Left cardiac atrium (tissue), 4 donors: Measurements from ENCODE around the gene THAP8. TPM values are rescaled to one million over a fixed set of nuclear protein-coding genes. Genes with fewer than 3 reads are reported as not detected.

Source experiments
- ATAC-seq, 2 donors: fragments of 200-7000 bp; cut with Tn5 transposase; one replicate each; pipeline ENCODE4 v1.9.1; 2020; ENCODE audit warnings: mild to moderate bottlenecking in 2 of 2, moderate library complexity in 2 of 2
- DNase-seq: peaks from one replicate; pipeline ENCODE4 v3.0.0-alpha.2; 2020
- intact Hi-C, 2 donors: fragments of 100-400 bp; cut with DNase I; formaldehyde crosslinking; loops; one replicate each; pipeline versions ENCODE4 v1.14.1 to v1.15.1; 2022 to 2023
- long read RNA-seq: library from polyadenylated mRNA; unstranded; transcript quantifications from one replicate; pipeline ENCODE4 v2.0.0, GENCODE V29; 2021
- total RNA-seq, 2 donors: library from RNA; stranded (reverse); fragmentation: NEBNext Ultra II Directional; extraction: Animal tissue kit (Norgen Biotek cat#: 25700); gene quantifications; one replicate each; pipeline ENCODE4 v1.2.1, GENCODE V29; 2021
- donor health status: DM: no; HTN: yes; CAD: no.
- donor health status: DM: no; HTN: yes; CAD: no; lungs with severe emphysema.
- donor health status: DM: yes; HTN: yes; CAD: no.
- donor health status: Dilated cardiomyopathy.

THAP8 gene, protein sequence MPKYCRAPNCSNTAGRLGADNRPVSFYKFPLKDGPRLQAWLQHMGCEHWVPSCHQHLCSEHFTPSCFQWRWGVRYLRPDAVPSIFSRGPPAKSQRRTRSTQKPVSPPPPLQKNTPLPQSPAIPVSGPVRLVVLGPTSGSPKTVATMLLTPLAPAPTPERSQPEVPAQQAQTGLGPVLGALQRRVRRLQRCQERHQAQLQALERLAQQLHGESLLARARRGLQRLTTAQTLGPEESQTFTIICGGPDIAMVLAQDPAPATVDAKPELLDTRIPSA
- total RNA-seq: 1 to 10 TPM; 2.3 to 4.4 TPM
- long read RNA-seq, partial matches to known transcripts: 0 of 4 reads
- long read RNA-seq, other reads (novel, unspliced or antisense): 2 of 4 reads

DNA sequence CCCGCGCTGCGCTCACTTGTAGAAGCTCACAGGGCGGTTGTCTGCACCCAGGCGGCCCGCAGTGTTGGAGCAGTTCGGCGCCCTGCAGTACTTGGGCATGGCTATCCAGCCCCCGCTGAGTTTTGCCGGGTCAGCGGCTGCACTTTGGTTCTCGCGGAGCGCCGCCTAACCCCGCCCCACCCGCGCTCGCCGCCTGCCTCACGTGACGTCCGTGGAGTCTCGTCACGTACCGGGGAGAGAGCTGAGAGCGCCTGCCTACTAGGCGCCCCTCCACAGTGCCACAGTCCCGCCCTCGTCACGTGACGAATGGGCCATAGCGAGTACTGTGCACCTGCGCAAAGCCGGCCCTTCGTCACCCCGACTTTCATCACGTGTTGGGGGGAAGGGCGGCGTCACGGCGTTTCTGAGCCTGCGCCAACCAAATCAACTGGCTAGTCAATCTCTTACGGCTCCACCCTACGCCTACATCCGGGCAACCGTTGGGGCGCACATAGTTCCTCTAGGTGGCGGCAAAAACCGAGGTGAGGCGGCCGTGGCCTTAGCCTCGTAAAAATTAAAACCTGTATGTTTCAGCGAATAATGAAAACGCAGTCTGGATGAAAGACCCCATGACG, at the start of gene THAP8:
Gene THAP8 (minus strand): TSS at position 167 of the 614 bp plus-strand sequence. CDS start 68 bp downstream, at position 99.
- DNase-seq (peak; percentile 100), ATAC-seq (peak; percentile 97)
- intact Hi-C loops: loop anchor here in 1 of 2 donors (10.0 kb wide), 1 partner anchor 61 kb away; the partner anchor contains the start of genes OVOL3, POLR2I and TBCB

DNA sequence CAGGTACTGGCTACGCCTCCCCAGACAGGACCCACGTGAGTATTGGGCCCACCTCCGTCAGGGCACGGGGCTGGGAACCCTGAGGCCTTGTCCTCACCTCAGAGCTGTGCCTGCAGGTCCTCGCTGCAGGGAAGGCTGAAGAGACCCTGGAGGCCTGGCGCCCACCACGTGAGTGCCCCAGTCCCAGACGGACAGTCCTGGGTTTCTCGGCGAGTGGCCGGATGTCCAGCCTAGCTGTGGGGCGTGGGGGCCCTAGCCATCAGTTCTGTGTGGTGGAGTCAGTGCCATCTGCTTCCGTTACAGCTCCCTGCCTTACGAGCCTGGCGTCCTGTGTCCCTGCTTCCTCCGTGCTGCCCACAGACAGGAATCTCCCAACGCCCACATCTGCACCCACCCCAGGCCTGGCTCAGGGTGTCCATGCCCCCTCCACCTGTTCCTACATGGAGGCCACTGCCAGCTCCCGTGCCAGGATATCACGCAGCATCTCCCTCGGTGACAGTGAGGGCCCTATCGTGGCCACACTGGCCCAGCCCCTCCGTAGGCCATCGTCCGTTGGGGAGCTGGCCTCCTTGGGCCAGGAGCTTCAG, 49.0 kb upstream of the THAP8 start:
- intact Hi-C loops: no loop called here
- DNase-seq: no peak
- ATAC-seq: no peak

GRCh38 chr19:36101550-36102327, 47.7 kb upstream of the THAP8 start:
- intact Hi-C loops: no loop called here
- DNase-seq (no peak), ATAC-seq (no peak)

DNA sequence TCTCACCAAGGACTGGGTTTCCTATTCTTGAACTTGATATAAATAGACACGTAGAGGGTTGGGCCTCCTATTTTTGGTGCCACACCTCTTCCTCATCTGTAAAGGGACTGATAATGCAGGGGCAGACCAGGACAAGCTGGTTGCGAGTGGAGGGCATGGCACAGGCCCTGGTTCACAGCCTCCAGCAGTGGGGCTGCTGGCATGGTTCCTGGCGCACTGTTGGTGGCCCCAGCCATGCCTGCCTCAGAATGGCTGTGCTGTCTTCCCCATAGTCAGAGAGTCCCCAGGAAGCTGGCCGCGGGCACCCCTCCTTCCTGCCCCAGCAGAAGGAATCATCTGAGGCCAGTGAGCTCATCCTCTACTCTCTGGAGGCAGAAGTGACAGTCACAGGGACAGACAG, 46.4 kb upstream of the THAP8 start:
- intact Hi-C loops: no loop called here
- peak; percentile 52 for DNase-seq
- peak; percentile 87 to 88 for ATAC-seq

GRCh38 chr19:36099166-36099785, 45.2 kb upstream of the THAP8 start:
- peak; percentile 5 to 20 for ATAC-seq
- DNase-seq: no peak
- intact Hi-C loops: no loop called here

GRCh38 chr19:36097036-36097435, 43.0 kb upstream of the THAP8 start:
- intact Hi-C loops: no loop called here
- ATAC-seq (no peak), DNase-seq (no peak)

DNA sequence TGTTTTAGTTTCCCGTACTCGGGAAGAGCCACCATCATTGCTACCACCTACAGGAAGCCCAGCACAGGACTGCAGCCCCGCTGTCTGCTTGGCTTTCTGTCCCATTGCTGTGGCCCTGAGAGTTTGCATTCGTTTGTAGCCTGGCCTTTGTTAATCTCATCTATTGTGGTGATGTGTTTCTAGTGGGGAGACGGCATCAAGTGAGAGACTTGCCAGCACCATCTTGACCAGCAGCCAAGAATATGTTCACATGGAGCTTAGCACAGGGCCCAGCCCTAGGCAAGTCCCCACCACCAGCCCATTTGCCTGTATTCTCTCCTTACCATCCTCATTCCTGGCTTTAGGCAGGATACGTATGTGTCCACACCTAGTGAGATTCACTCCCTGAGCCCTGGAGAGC, 39.6 kb upstream of the THAP8 start:
- DNase-seq: no peak

DNA sequence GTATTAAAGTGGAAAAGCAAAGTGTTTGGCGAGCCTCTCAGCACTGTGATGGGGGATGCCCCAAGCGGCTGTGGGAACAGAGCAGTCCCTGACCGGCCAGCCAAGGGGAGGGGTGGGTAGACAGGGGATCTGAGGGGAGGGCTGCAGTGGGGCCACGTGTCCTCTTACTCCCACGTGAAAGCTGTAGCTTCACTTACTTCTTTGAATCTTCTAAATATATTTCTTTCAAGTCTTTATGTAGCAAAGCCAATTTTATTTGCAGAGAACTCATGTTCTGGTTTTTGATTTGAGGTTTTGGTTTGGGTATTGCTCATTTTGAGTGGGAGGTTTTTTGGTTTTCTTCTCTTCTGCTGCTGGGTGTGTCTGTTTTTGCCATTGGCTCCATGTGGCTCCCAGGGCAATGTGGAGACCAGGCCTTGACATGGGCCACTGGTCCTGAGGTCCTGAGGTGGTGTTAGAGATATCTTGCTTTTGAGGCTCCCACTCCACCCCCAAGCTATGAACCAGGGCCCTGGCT, 39.1 kb upstream of the THAP8 start:
- ATAC-seq (no peak), DNase-seq (no peak)
- intact Hi-C loops: no loop called here

More for the DNA sequence above, 39.6 kb upstream of the THAP8 start:
- ATAC-seq: peak; percentile 76 to 77
- intact Hi-C loops: no loop called here

DNA sequence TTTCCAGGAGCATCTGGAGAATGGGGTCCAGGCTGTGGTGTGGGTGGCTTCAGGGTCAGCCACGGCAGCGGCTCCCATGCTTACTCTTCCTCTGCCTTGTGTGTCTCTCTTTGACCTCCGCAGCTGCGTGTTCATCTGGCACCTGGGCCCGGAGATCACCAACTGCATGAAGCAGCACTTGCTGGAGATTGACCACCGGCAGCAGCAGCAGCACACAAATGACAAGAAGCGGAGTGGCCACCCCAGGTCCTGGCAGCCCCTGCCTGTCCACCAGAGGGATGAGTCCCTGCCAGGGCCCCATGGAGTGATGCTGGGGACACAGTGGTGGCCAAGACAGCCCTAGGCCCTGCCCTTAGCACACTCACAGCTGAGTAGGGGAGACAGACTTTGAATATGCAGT, 38.5 kb upstream of the THAP8 start:
- intact Hi-C loops: no loop called here

GRCh38 chr19:36090910-36091695, 37.0 kb upstream of the THAP8 start:
- ATAC-seq: no peak
- no peak for DNase-seq
- intact Hi-C loops: no loop called here

More for the DNA sequence above, 38.5 kb upstream of the THAP8 start:
- DNase-seq (no peak), ATAC-seq (no peak)

- DNase-seq (no peak), ATAC-seq (no peak)
- intact Hi-C loops: no loop called here
Observed at GRCh38 chr19:36089847-36090246, 35.8 kb upstream of the THAP8 start.

DNA sequence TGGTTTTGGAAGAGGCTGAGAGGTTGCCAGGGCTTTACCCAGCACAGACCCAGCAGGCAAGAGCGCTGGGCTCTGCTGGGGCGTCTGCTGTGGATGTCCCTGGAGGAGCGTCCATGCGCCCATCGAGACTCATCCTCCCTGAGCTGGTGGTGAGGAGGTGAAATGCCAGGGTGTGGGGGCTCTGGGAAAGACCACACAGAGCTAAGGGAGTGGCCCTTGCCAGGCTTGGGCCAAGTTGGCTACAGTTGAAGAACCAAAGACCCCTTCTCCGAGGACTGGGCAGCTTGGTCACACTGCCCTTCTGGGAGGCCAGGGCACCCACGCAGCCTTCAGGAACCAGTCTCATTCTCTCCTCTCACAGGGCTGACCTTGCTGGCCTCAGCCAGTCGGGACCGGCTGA, 32.2 kb upstream of the THAP8 start:
- ATAC-seq (no peak), DNase-seq (no peak)
- intact Hi-C loops: no loop called here

DNA sequence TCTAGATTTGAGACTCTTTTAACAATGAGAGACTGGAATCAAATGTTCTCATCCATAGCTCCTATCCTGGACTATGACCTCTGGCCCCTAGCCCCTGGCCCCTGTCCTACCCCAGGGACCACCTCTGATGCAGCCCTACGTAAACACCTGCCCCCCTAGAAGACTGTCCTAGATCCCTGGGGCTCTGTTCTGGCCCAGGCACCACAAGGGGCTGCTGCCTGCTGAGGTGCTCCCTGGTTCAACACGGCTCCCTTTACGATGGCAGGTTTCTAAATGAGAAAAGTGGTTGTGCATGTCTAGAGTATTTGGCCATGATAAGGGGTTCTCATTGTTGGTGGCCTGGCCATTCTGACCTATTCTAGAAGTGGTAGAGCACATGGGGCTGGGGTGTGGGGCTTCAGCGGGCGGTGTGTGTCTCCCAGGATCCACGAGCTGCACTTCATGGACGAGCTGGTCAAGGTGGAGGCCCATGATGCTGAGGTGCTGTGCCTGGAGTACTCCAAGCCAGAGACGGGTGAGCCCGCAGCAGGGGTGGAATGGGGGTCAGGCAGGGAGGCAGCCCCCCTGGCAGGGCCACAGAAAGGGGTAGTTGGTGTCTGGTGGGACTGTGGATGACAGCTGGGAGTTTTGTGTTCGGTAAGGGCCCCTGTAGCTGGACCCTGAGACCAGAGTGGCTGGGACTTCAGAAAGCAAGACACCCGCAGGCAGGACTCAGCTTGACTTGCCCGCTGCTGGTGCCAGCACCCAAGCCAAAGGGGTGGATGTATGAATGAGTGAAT, 30.3 kb upstream of the THAP8 start:
- intact Hi-C loops: no loop called here
- ATAC-seq (no peak), DNase-seq (no peak)

GRCh38 chr19:36082916-36083315, 28.8 kb upstream of the THAP8 start:
- DNase-seq: no peak
- ATAC-seq: no peak
- intact Hi-C loops: no loop called here

DNA sequence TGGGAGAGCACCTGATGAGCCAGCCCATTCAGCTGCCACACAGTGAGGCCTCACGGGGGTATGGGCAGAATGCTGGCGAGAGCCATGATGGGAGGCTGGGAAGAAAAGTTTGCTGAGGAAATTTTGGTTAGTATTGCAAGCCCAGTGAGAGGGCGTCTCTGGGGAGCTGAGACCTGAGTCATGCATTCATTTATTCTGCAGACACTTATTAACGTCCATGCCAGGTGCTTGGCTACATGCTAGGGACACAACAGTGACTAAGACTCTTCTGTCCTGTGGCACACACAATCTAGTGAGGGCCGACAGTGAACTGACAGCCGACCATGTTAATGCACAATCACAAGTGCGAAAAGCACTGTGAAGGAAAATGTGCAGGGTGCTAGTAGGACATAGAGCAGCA, 27.8 kb upstream of the THAP8 start:
- intact Hi-C loops: no loop called here
- no peak for DNase-seq
- ATAC-seq: no peak

GRCh38 chr19:36081385-36081784, 27.3 kb upstream of the THAP8 start:
- ATAC-seq (no peak), DNase-seq (no peak)
- intact Hi-C loops: no loop called here

DNA sequence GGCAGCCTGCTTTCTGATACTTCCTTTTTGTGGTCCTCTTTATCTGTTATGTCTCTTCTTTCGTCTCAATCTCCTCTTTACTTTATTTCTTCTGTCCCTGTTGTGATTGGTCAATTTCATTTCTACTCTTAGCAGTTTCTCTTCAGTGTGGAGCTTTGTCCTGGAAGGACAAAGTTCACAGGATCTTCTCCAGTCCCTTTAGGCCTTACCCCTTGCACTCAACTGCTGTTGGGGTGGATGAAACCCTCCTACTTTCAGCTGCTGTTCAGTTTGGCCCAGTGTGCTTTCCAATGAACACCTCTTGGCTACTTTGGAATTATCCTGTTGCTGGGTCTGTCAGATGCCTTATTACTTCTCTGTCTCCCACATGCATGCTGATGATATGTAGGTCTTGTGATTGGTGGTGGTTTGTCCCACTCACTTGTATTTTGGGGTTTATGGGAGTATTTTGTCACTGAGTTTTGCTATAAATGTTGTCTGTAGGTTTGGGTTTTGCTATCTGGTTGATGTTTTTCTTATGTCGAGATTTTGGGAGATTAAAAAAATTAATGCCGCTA, 25.4 kb upstream of the THAP8 start:
- DNase-seq (no peak), ATAC-seq (no peak)
- intact Hi-C loops: no loop called here
